ENCODE results near the gene HTR3E.

- TF ChIP-seq, protein P1, sequence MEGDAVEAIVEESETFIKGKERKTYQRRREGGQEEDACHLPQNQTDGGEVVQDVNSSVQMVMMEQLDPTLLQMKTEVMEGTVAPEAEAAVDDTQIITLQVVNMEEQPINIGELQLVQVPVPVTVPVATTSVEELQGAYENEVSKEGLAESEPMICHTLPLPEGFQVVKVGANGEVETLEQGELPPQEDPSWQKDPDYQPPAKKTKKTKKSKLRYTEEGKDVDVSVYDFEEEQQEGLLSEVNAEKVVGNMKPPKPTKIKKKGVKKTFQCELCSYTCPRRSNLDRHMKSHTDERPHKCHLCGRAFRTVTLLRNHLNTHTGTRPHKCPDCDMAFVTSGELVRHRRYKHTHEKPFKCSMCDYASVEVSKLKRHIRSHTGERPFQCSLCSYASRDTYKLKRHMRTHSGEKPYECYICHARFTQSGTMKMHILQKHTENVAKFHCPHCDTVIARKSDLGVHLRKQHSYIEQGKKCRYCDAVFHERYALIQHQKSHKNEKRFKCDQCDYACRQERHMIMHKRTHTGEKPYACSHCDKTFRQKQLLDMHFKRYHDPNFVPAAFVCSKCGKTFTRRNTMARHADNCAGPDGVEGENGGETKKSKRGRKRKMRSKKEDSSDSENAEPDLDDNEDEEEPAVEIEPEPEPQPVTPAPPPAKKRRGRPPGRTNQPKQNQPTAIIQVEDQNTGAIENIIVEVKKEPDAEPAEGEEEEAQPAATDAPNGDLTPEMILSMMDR (IDR thresholded peaks at IDR 0.05): no peak
- TF ChIP-seq ZFX (IDR thresholded peaks at IDR 0.05; ENCODE audit: borderline replicate concordance): no peak
Observed at GRCh38 chr3:184144505-184144904, 47.6 kb downstream of the HTR3E start.
